Testis (tissue), 3 donors: ENCODE measurements around the gene UTF1. TPM values are rescaled to one million over a fixed set of nuclear protein-coding genes. Genes with fewer than 3 reads are reported as not detected.

ENCODE experiments used
- DNase-seq: peaks from one replicate; pipeline ENCODE4 v3.0.0-alpha.2; 2019
- H3K27ac ChIP-seq, 2 donors: fragments of 200-600 bp; sonication (generic); one replicate each; pipeline ENCODE4 v1.5.1; 2019
- H3K27me3 ChIP-seq: fragments of 200-600 bp; sonication (generic); one replicate; pipeline ENCODE4 v1.5.1; 2019
- H3K36me3 ChIP-seq: fragments of 200-600 bp; sonication (generic); one replicate; pipeline ENCODE4 v1.5.1; 2017; ENCODE audit warnings: low read depth; ENCODE audit errors: missing control alignments
- H3K4me1 ChIP-seq: fragments of 200-600 bp; sonication (generic); one replicate; pipeline ENCODE4 v1.5.1; 2019
- H3K4me3 ChIP-seq, 2 donors: fragments of 200-600 bp; sonication (generic); one replicate each; pipeline ENCODE4 v1.5.1; 2017 to 2019
- H3K9me3 ChIP-seq: fragments of 200-600 bp; sonication (generic); one replicate; pipeline ENCODE4 v1.5.1; 2017
- CTCF ChIP-seq, 3 experiments: fragments of 450-650 bp in 2 of 3; fragments of 200-600 bp in 1 of 3; sonication (generic) in 1 of 3; IDR thresholded peaks; one replicate each; pipeline ENCODE4 v1.5.1; 2016 to 2019; ENCODE audit warnings: antibody characterized with exemption in 3 of 3, mild to moderate bottlenecking in 2 of 3, moderate library complexity in 1 of 3
- POLR2A ChIP-seq: fragments of 450-650 bp; IDR thresholded peaks from one replicate; pipeline ENCODE4 v1.6.1; 2017; ENCODE audit warnings: antibody characterized with exemption, mild to moderate bottlenecking, moderate library complexity
- WGBS, 2 donors: methylation state at CpG; one replicate each; pipeline ENCODE4 v1.1.5; 2018; 5-methylcytosine and 5-hydroxymethylcytosine counted together
- intact Hi-C: fragments of 100-400 bp; cut with DNase I; formaldehyde crosslinking; loops from one replicate; pipeline ENCODE4 v1.15.1; 2023; ENCODE audit warnings: low total_unique reads
- polyA plus RNA-seq: library from polyadenylated mRNA; stranded (reverse); fragments of 350-450 nt; fragmentation: Illumina TruSeq; extraction: RNeasy Lipid Tissue Mini Kit (QIAGEN cat#74804); gene quantifications from one replicate; pipeline ENCODE4 v1.2.3, GENCODE V29; 2014; ENCODE audit warnings: low read depth, low replicate concordance; ENCODE audit not compliant: insufficient read depth
- total RNA-seq, 2 donors: library from RNA; depleted of rRNA; stranded (reverse); fragments of >200 nt; gene quantifications; one replicate each; pipeline ENCODE4 v1.2.3, GENCODE V29; 2016

The UTF1 gene
- total and polyA plus RNA-seq, 3 donors from 2014 or later: 5.3 to 18.6 (median 17.2) TPM

GRCh38 chr10:133227256-133227655 is 2.8 kb upstream of the UTF1 start:
- Histone ChIP-seq H3K4me1 (peaks cover 4% of the 10 kb centered on the region), H3K27ac (no peak overlapping the region), H3K36me3 (no peaks in the 10 kb centered on the region), H3K9me3 (no peaks in the 10 kb centered on the region), H3K4me3 (no peak overlapping the region), H3K27me3 (no peaks in the 10 kb centered on the region)
- DNase-seq: no peak
- 93 to 95% methylated on average over 21 of the region's 21 CpGs for WGBS, 2 donors
- intact Hi-C loops: no loop called here
- TF ChIP-seq POLR2A (no peak), CTCF (IDR thresholded peaks at IDR 0.05) (no peak)

- no peak for DNase-seq
- WGBS, 2 donors: 18 to 26% methylated on average over 12 to 58 of the region's 58 CpGs
- H3K27me3 ChIP-seq: no peaks in the 10 kb centered on the region
- intact Hi-C loops: no loop called here
- H3K4me3 ChIP-seq: peak overlapping the region; percentile 26 to 45
- no peak overlapping the region for H3K27ac ChIP-seq
- H3K36me3 ChIP-seq: no peaks in the 10 kb centered on the region
- H3K9me3 ChIP-seq: no peaks in the 10 kb centered on the region
- TF ChIP-seq POLR2A: no peak
- no peak for TF ChIP-seq CTCF (IDR thresholded peaks at IDR 0.05)
- peaks cover 4% of the 10 kb centered on the region for H3K4me1 ChIP-seq
Measured at GRCh38 chr10:133229265-133230043, 563 bp upstream of the UTF1 start.

- WGBS, 2 donors: 0 to 3% methylated on average over 4 to 48 of the region's 122 CpGs
- peak overlapping the region in 1 of 2 donors; percentile 26 for H3K4me3 ChIP-seq
- DNase-seq: no peak
- H3K4me1 ChIP-seq: no peaks in the 10 kb centered on the region
- H3K36me3 ChIP-seq: no peaks in the 10 kb centered on the region
- no peak overlapping the region for H3K27ac ChIP-seq
- TF ChIP-seq POLR2A (no peak), CTCF (IDR thresholded peaks at IDR 0.05) (no peak)
- intact Hi-C loops: no loop called here
- H3K27me3 ChIP-seq: no peaks in the 10 kb centered on the region
- no peaks in the 10 kb centered on the region for H3K9me3 ChIP-seq
Measured at GRCh38 chr10:133230387-133231195, 574 bp downstream of the UTF1 start.

- H3K4me3 ChIP-seq: peak overlapping the region; percentile 20 to 26
- no peaks in the 10 kb centered on the region for H3K9me3 ChIP-seq
- TF ChIP-seq CTCF (IDR thresholded peaks at IDR 0.05) (no peak), POLR2A (no peak)
- no peaks in the 10 kb centered on the region for H3K27me3 ChIP-seq
- H3K27ac ChIP-seq: no peak overlapping the region
- intact Hi-C loops: no loop called here
- H3K4me1 ChIP-seq: no peaks in the 10 kb centered on the region
- no peaks in the 10 kb centered on the region for H3K36me3 ChIP-seq
- WGBS, 2 donors: 18 to 20% methylated on average over 30 to 41 of the region's 44 CpGs
- no peak for DNase-seq
Measured at GRCh38 chr10:133231244-133231945, 1.4 kb downstream of the UTF1 start.
